ENCODE results near the gene YJEFN3.

GRCh38 chr19:19542507-19542906 lies 13.8 kb downstream of the YJEFN3 start:
- no peak for TF ChIP-seq SIN3A (IDR thresholded peaks at IDR 0.05; ENCODE audit: borderline replicate concordance, insufficient read depth, low read length)
- TF ChIP-seq, protein P1, sequence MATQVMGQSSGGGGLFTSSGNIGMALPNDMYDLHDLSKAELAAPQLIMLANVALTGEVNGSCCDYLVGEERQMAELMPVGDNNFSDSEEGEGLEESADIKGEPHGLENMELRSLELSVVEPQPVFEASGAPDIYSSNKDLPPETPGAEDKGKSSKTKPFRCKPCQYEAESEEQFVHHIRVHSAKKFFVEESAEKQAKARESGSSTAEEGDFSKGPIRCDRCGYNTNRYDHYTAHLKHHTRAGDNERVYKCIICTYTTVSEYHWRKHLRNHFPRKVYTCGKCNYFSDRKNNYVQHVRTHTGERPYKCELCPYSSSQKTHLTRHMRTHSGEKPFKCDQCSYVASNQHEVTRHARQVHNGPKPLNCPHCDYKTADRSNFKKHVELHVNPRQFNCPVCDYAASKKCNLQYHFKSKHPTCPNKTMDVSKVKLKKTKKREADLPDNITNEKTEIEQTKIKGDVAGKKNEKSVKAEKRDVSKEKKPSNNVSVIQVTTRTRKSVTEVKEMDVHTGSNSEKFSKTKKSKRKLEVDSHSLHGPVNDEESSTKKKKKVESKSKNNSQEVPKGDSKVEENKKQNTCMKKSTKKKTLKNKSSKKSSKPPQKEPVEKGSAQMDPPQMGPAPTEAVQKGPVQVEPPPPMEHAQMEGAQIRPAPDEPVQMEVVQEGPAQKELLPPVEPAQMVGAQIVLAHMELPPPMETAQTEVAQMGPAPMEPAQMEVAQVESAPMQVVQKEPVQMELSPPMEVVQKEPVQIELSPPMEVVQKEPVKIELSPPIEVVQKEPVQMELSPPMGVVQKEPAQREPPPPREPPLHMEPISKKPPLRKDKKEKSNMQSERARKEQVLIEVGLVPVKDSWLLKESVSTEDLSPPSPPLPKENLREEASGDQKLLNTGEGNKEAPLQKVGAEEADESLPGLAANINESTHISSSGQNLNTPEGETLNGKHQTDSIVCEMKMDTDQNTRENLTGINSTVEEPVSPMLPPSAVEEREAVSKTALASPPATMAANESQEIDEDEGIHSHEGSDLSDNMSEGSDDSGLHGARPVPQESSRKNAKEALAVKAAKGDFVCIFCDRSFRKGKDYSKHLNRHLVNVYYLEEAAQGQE (IDR thresholded peaks at IDR 0.05; ENCODE audit: insufficient read depth in 1 of 2, low read depth in 2 of 2, low read length in 2 of 2), result no peak

Data from PFSK-1 (cell line).